ENCODE measurements around the gene CASP3.

CASP3 gene

DNA sequence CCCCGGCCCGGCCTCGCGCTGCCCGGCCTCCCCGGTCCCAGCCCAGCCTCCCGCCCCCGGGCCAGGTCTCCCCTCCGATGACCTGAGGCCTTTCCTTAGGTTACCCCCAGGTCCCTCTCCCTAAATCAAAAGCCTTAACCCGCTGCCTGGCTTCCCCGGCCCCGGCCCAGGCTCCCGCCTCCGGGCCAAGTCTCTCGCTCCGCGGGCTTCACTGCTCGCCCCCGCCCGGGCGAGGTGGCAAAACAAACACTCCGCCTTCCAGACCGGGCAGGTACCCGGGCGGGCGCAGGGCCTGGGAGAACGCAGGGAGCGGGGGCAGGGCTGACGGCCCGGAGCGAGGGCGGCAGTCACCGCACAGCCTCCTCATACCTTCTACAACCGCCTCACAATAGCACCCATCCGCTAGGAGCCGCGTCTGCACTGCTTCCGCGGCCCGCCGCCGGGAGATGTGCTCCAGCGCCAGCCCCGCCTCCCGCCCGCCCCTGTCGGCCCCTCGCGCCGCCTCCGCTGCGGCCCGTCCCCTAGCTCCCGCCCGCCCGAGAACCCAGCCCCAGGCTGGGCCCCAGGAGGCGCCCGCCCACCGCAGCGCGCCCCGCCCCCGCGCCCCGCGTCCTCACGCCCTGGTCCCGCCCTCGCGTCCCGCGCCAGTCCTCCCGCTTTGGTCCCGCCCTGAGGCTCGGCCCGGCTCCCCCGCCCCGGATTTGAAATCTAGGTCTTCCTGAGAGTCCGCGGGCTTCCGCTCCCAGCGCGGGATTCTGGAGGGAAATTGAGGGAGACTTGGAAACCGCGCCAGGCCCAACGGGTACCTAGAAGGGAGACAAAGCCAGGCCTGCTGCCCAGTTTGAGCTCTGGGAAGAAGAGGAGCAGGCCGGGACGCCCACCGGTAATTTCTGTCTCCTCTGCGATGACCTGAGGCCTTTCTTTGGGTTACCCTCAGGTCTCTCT lies at the start of gene CASP3, which contains the start of gene PRIMPOL:
TSS of gene CASP3 (minus strand) at position 422 of the 945 bp plus-strand sequence. CDS start 10,994 bp downstream, outside the sequence.
TSS of gene PRIMPOL (plus strand) at position 713 of the 945 bp plus-strand sequence. CDS start 7,403 bp downstream, outside the sequence.
- peak within 1 kb of the TSS; percentile 96 to 99 for H3K27ac ChIP-seq
- TF ChIP-seq, protein P1, sequence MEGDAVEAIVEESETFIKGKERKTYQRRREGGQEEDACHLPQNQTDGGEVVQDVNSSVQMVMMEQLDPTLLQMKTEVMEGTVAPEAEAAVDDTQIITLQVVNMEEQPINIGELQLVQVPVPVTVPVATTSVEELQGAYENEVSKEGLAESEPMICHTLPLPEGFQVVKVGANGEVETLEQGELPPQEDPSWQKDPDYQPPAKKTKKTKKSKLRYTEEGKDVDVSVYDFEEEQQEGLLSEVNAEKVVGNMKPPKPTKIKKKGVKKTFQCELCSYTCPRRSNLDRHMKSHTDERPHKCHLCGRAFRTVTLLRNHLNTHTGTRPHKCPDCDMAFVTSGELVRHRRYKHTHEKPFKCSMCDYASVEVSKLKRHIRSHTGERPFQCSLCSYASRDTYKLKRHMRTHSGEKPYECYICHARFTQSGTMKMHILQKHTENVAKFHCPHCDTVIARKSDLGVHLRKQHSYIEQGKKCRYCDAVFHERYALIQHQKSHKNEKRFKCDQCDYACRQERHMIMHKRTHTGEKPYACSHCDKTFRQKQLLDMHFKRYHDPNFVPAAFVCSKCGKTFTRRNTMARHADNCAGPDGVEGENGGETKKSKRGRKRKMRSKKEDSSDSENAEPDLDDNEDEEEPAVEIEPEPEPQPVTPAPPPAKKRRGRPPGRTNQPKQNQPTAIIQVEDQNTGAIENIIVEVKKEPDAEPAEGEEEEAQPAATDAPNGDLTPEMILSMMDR (IDR thresholded peaks at IDR 0.05): no peak
- H3K4me3 ChIP-seq: peak within 1 kb of the TSS; percentile 79
- peak; percentile 98 for DNase-seq (ENCODE audit: low spot score)

DNA sequence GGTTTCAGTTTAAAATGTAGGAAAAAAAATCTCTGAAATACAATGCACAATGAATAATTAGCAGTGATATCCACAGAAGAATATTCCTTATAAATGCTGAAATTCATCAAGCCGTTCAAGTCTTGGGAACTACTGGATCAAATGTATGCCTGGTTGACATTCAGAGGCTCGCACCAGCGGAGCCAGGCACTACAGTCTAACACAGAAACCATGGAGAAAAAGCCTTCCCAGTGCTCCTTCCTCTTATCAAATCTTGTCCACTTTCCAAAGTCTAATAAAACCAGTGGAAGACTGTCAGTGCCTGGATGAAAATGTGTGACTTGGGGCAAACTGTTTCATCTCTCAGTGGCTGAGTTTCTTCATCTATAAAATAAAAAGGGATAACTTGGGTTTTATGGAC lies 48.7 kb upstream of the CASP3 start:
- no peak overlapping the region for H3K27ac ChIP-seq

GRCh38 chr4:184695178-184695896 lies 46.1 kb upstream of the CASP3 start:
- no peak for DNase-seq (ENCODE audit: low spot score)
- H3K4me3 ChIP-seq: no peak overlapping the region
- TF ChIP-seq, protein P1 (IDR thresholded peaks at IDR 0.05): no peak
- H3K27ac ChIP-seq: no peak overlapping the region

More for the DNA sequence above, 48.7 kb upstream of the CASP3 start:
- no peak overlapping the region for H3K4me3 ChIP-seq
- TF ChIP-seq, protein P1 (IDR thresholded peaks at IDR 0.05): no peak
- no peak for DNase-seq (ENCODE audit: low spot score)

- H3K4me3 ChIP-seq: no peak overlapping the region
- H3K27ac ChIP-seq: no peak overlapping the region
- no peak for DNase-seq (ENCODE audit: low spot score)
- TF ChIP-seq, protein P1 (IDR thresholded peaks at IDR 0.05): no peak
Observed at GRCh38 chr4:184694412-184694956, 45.2 kb upstream of the CASP3 start.

DNA sequence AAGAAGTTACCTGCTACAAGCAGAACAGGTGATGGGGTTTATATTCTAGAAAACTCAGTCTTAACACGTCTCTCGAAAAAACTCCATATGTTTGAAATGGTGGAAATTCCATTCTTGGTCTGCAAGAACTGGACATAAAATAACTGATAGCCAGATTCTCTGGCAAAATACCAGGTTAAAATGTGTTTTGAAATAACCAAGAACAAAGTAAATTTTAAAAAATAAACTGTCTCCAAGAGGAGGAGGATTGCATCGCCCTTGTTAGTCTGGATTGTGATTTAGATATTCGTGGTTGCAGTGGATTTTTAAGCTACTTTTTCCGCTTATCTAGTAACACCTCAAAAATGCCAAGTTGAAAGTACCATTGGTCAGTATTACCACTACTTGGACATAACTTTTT lies 43.8 kb upstream of the CASP3 start:
- no peak for DNase-seq (ENCODE audit: low spot score)
- Histone ChIP-seq H3K4me3 (no peak overlapping the region), H3K27ac (no peak overlapping the region)
- TF ChIP-seq, protein P1 (IDR thresholded peaks at IDR 0.05): no peak

- H3K4me3 ChIP-seq: no peak overlapping the region
- TF ChIP-seq, protein P1 (IDR thresholded peaks at IDR 0.05): no peak
- H3K27ac ChIP-seq: no peak overlapping the region
- DNase-seq (ENCODE audit: low spot score): no peak
Observed at GRCh38 chr4:184689681-184690080, 40.4 kb upstream of the CASP3 start.
